Activated CD8-positive, alpha-beta T cell treated with anti-CD3 and anti-CD28 coated beads for 36 hours (primary cell): ENCODE data around the gene LRTM2. TPM values are rescaled to one million over a fixed set of nuclear protein-coding genes. Genes with fewer than 3 reads are reported as not detected.

Experiments used
- ATAC-seq: fragments of 200-7000 bp; cut with Tn5 transposase; one replicate; pipeline ENCODE4 v1.10.0; 2021; ENCODE audit warnings: mild to moderate bottlenecking, moderate library complexity
- CTCF ChIA-PET: fragments of 350-600 bp; sonication (Branson Sonifier 250); formaldehyde crosslinking; loops from one replicate; lab custom pipeline; 2021; ENCODE audit warnings: antibody characterized with exemption; lab: Charles Lee
- POLR2A ChIA-PET: fragments of 350-600 bp; sonication (Branson Sonifier 250); formaldehyde crosslinking; loops from one replicate; lab custom pipeline; 2021; ENCODE audit warnings: antibody characterized with exemption; lab: Charles Lee
- DNase-seq: peaks from one replicate; pipeline ENCODE4 v3.0.0-alpha.2; 2020
- H3K27ac Mint-ChIP-seq: one replicate; pipeline ENCODE4 v1.8.0; 2021; ENCODE audit warnings: mild to moderate bottlenecking, mixed read lengths
- H3K27me3 Mint-ChIP-seq: one replicate; pipeline ENCODE4 v1.8.0; 2021; ENCODE audit warnings: mixed read lengths
- H3K36me3 Mint-ChIP-seq: one replicate; pipeline ENCODE4 v1.8.0; 2021; ENCODE audit warnings: low read depth, mixed read lengths
- H3K4me1 Mint-ChIP-seq: one replicate; pipeline ENCODE4 v1.8.0; 2021; ENCODE audit warnings: low read depth, mixed read lengths
- H3K4me3 Mint-ChIP-seq: one replicate; pipeline ENCODE4 v1.8.0; 2021; ENCODE audit warnings: mild to moderate bottlenecking, moderate library complexity, mixed read lengths
- H3K9me3 Mint-ChIP-seq: one replicate; pipeline ENCODE4 v1.8.0; 2021; ENCODE audit warnings: mixed read lengths
- intact Hi-C: fragments of 100-400 bp; cut with micrococcal nuclease; formaldehyde crosslinking; loops from one replicate; pipeline ENCODE4 v1.10.0; 2022
- total RNA-seq, 2 experiments: library from RNA; stranded (reverse); gene quantifications; one replicate each; pipeline ENCODE4 v1.2.3, GENCODE V29; 2021
- TF ChIP-seq, protein P1 (sequence below): fragments of 200-600 bp; IDR thresholded peaks from one replicate; pipeline ENCODE4 v1.8.0; 2022; ENCODE audit warnings: antibody characterized with exemption, mild to moderate bottlenecking

LRTM2 gene
- total RNA-seq, 2 experiments from 2014 or later, result not detected

DNA sequence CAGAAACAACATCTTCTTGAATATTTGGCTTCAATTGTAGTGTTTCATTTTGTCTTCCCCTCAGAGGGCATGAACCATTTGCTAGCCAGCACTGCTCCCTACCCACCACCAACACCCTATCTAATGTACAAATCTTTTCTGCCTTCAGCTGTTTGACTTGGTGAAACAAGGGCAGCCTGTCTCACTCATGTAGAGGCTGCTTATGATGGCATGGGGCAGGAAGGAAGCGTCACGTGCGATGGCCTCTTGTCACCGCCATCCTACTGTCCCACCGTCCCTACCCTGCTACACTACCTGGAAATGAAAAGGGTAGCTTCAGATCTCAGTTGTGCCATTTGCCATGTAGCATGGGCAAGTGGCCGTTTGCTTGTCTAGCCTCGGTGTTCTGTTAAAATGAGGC lies 29.9 kb upstream of the LRTM2 start:
- ATAC-seq (no peak), DNase-seq (no peak)
- H3K36me3 Mint-ChIP-seq, result peaks cover 5% of the 10 kb centered on the region
- H3K27me3 Mint-ChIP-seq, result no peaks in the 10 kb centered on the region
- TF ChIP-seq, protein P1, sequence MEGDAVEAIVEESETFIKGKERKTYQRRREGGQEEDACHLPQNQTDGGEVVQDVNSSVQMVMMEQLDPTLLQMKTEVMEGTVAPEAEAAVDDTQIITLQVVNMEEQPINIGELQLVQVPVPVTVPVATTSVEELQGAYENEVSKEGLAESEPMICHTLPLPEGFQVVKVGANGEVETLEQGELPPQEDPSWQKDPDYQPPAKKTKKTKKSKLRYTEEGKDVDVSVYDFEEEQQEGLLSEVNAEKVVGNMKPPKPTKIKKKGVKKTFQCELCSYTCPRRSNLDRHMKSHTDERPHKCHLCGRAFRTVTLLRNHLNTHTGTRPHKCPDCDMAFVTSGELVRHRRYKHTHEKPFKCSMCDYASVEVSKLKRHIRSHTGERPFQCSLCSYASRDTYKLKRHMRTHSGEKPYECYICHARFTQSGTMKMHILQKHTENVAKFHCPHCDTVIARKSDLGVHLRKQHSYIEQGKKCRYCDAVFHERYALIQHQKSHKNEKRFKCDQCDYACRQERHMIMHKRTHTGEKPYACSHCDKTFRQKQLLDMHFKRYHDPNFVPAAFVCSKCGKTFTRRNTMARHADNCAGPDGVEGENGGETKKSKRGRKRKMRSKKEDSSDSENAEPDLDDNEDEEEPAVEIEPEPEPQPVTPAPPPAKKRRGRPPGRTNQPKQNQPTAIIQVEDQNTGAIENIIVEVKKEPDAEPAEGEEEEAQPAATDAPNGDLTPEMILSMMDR, result no peak
- H3K27ac Mint-ChIP-seq, result no peak overlapping the region
- intact Hi-C loops, result no loop called here
- POLR2A ChIA-PET, result interaction anchor here (1.0 to 1.3 kb wide), 3 partner anchors 128 to 156 kb away, joined by 3 to 4 read pairs (median 3); no protein-coding TSS in a partner anchor
- no peak overlapping the region for H3K4me3 Mint-ChIP-seq
- peaks cover 21% of the 10 kb centered on the region for H3K4me1 Mint-ChIP-seq
- H3K9me3 Mint-ChIP-seq, result no peaks in the 10 kb centered on the region
- CTCF ChIA-PET, result interaction anchor here (0.9 to 16.4 kb wide), 38 partner anchors 8 to 243 kb away, joined by 3 to 456 read pairs (median 6); partner anchors contain the start of genes ADIPOR2, CACNA2D4 and WNT5B

DNA sequence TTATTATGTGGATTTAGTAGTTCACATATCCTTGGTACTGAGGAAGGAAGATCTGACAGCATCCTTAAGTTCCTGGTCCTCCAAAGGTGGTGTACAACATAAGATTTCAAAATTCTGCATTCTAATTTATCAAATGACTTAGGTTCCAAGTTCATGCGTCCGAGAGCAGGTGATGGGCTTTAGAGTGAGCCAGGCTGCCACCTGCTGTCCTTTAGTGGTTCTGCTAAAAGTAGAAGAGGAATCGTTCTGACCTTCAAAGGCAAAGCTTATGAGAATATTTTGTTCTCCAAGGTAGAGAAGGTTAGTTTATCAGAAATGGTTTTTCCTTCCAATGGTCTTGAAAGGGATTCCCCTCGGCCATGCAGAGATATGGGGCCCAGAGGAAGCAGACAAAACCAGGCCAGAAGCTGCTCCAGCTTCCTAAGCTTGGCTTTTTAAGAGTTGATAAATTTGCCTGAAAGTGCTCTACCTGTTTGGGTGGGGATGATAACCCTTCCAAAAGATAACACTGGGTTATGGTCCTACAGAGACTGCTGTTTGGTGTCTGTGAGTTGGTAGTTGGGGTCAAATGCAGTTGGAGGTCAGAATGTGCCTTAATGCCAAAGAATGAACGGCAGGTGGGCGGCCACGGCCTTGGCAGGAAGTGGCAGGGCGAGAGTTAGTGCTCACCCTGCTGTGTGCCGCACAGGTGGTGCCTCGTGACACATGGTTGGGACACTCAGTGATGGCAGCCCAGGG lies 29.1 kb upstream of the LRTM2 start:
- ATAC-seq (peak; percentile 51), DNase-seq (peak; percentile 88)
- ChIA-PET POLR2A (interaction anchor here (0.6 to 1.3 kb wide), 4 partner anchors 129 to 157 kb away, joined by 3 to 4 read pairs (median 3); no protein-coding TSS in a partner anchor), CTCF (interaction anchor here (0.6 to 16.4 kb wide), 61 partner anchors 8 to 791 kb away, joined by 3 to 456 read pairs (median 4); partner anchors contain the start of genes ADIPOR2, CACNA2D4 and WNT5B)
- TF ChIP-seq, protein P1, result peak; percentile 79
- Mint-ChIP-seq H3K4me3 (no peak overlapping the region), H3K36me3 (peaks cover 2% of the 10 kb centered on the region), H3K9me3 (no peaks in the 10 kb centered on the region), H3K4me1 (peaks cover 25% of the 10 kb centered on the region), H3K27me3 (no peaks in the 10 kb centered on the region), H3K27ac (peak overlapping the region; percentile 86)
- intact Hi-C loops, result loop anchor here (1.0 kb wide), 1 partner anchor 139 kb away; no protein-coding TSS in a partner anchor

DNA sequence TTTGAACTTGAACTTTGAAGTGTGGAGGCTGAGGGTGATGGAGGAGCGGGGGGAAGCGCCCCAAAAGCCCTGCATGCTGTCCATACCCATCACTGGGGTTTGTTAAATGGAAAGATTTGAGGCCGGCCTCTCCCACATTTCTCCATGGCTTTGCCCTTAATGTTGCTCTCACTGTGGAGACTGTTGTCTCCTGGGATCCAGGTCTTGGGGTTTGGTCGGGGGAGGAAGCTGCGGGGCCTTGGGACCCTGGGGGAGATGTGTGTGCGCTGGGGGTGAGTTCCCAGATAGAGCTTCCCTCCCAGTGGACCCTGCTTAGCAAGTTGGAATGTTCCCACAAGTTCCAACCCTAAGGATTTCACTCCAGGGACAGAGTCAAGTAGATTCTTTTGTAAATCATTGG lies 28.0 kb upstream of the LRTM2 start:
- H3K36me3 Mint-ChIP-seq, result peaks cover 2% of the 10 kb centered on the region
- intact Hi-C loops, result no loop called here
- ChIA-PET POLR2A (interaction anchor here (0.6 kb wide), 1 partner anchor 138 kb away, joined by 3 read pairs; no protein-coding TSS in a partner anchor), CTCF (interaction anchor here (0.5 to 16.4 kb wide), 15 partner anchors 10 to 242 kb away, joined by 3 to 456 read pairs (median 8); partner anchors contain the start of genes ADIPOR2 and WNT5B)
- no peak overlapping the region for H3K4me3 Mint-ChIP-seq
- DNase-seq (no peak), ATAC-seq (no peak)
- no peaks in the 10 kb centered on the region for H3K9me3 Mint-ChIP-seq
- peaks cover 25% of the 10 kb centered on the region for H3K4me1 Mint-ChIP-seq
- H3K27ac Mint-ChIP-seq, result peak overlapping the region; percentile 86
- TF ChIP-seq, protein P1, result no peak
- H3K27me3 Mint-ChIP-seq, result no peaks in the 10 kb centered on the region

DNA sequence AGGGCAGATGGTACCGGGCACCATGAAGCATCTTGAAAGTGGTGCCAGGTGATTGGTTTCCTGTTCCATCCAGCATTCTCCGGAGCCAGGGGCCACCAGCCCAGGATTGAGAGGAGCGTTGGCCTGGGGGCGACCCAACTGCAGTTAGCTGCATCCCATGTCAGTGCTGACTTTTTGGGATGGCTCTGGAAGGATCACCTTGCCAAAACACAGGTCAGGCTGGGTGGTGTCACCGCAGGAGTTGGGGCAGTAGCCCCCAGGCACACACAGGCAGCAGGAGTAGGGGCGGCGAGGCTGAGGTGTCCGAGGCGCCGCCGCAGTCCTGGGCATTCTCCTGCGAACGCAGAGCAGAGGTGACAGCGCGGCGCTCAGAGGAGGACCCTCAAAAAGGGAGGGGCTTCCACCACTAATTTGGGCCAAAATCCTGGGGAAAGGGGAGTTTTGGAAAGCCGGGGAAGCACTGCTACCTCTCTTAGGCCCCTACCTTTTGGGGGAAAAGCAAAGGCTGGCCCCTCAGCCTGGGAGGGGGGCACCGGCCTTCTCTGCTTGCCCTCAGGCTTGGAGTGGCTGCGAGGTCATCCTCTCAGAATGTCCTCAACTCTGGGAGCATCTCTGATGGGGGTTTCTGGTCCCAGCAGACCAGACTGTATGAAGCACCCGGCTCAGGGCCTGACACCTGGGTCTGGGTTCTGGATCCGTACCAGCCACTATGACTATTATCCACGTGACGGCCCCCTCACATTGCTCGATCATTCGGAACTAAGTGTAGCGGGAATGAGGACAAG lies 26.7 kb upstream of the LRTM2 start:
- intact Hi-C loops, result no loop called here
- Mint-ChIP-seq H3K4me1 (peaks cover 25% of the 10 kb centered on the region), H3K9me3 (no peaks in the 10 kb centered on the region), H3K27ac (no peak overlapping the region), H3K36me3 (peaks cover 2% of the 10 kb centered on the region), H3K27me3 (no peaks in the 10 kb centered on the region), H3K4me3 (no peak overlapping the region)
- ATAC-seq, result no peak
- TF ChIP-seq, protein P1, result no peak
- POLR2A ChIA-PET, result interaction anchor here (0.5 kb wide), 1 partner anchor 102 kb away, joined by 3 read pairs; no protein-coding TSS in a partner anchor
- CTCF ChIA-PET, result interaction anchor here (7.7 to 16.4 kb wide), 3 partner anchors 143 to 161 kb away, joined by 135 to 456 read pairs (median 152); partner anchors contain the start of gene WNT5B
- no peak for DNase-seq
